KMS-11 (cell line): ENCODE data around the gene RHOB.

Source experiments
- H2AFZ ChIP-seq: fragments of 200-600 bp; sonication (generic); 2 replicates; pipeline ENCODE4 v1.6.1; 2016; ENCODE audit warnings: antibody characterized with exemption, mixed run types, low read depth
- H3K27ac ChIP-seq: fragments of 200-600 bp; sonication (generic); 2 replicates; pipeline ENCODE4 v1.6.1; 2016; ENCODE audit warnings: mild to moderate bottlenecking, mixed run types
- H3K27me3 ChIP-seq: fragments of 200-600 bp; sonication (generic); 2 replicates; pipeline ENCODE4 v1.6.1; 2017; ENCODE audit warnings: mild to moderate bottlenecking, low read depth, mixed run types, moderate library complexity; ENCODE audit not compliant: insufficient read depth
- H3K36me3 ChIP-seq: fragments of 200-600 bp; sonication (generic); 2 replicates; pipeline ENCODE4 v1.6.1; 2017; ENCODE audit warnings: mild to moderate bottlenecking, mixed run types; ENCODE audit not compliant: insufficient read depth
- H3K4me1 ChIP-seq: fragments of 200-600 bp; sonication (generic); 2 replicates; pipeline ENCODE4 v1.6.1; 2016; ENCODE audit warnings: mild to moderate bottlenecking, low read depth, mixed run types; ENCODE audit not compliant: poor library complexity, severe bottlenecking
- H3K4me2 ChIP-seq: fragments of 200-600 bp; sonication (generic); 2 replicates; pipeline ENCODE4 v1.7.0; 2016; ENCODE audit warnings: mild to moderate bottlenecking, mixed run types
- H3K4me3 ChIP-seq: fragments of 200-600 bp; sonication (generic); IDR thresholded peaks from 2 replicates; pipeline ENCODE4 v1.6.1; 2017; ENCODE audit warnings: low read depth, low read length, mixed read lengths; ENCODE audit not compliant: insufficient read depth
- H3K79me2 ChIP-seq: fragments of 200-600 bp; sonication (generic); 2 replicates; pipeline ENCODE4 v1.6.1; 2016; ENCODE audit warnings: low read depth, mixed run types; ENCODE audit not compliant: insufficient read depth
- H3K9ac ChIP-seq: fragments of 200-600 bp; sonication (generic); 2 replicates; pipeline ENCODE4 v1.6.1; 2016; ENCODE audit warnings: mild to moderate bottlenecking, mixed run types
- H4K20me1 ChIP-seq: fragments of 200-600 bp; sonication (generic); 2 replicates; pipeline ENCODE4 v1.6.1; 2016; ENCODE audit warnings: mild to moderate bottlenecking, mixed run types; ENCODE audit not compliant: insufficient read depth
- TF ChIP-seq, protein P1 (sequence below): fragments of 200-600 bp; sonication (generic); conservative IDR thresholded peaks from 2 replicates; pipeline ENCODE4 v1.6.1; 2017; ENCODE audit warnings: low read depth, mild to moderate bottlenecking, antibody characterized with exemption, low read length, moderate library complexity, mixed read lengths

RHOB gene

DNA sequence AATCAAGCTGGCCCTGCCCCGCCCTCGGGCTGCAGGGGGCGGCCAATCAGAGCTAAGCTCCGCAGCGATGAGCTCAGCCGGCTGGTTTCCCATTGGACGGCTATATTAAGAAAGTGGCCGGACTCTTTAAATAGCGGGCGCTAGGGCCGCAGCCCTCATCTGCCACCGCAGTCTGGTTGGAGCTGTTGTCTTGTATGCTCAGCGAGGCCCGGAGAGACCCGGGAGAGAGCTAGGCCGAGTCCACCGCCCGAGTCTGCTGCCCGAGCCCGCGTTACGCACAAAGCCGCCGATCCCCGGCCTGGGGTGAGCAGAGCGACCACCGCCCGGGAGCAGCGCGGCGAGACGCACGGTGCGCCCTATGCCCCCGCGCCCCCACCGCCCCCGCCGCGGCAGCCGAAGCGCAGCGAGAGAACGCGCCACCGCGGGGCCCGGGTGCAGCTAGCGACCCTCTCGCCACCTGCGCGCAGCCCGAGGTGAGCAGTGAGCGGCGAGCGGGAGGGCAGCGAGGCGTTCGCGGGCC lies at the start of gene RHOB:
Gene RHOB (plus strand): TSS at position 158 of the 520 bp plus-strand sequence. CDS start 392 bp downstream, outside the sequence.
- Histone ChIP-seq H3K4me1 (peaks cover 37% of the 10 kb centered on the region), H3K79me2 (peaks cover 13% of the 10 kb centered on the region), H3K27ac (peak within 1 kb of the TSS; percentile 81), H3K4me2 (peak within 1 kb of the TSS; percentile 94), H3K27me3 (no peaks in the 10 kb centered on the region), H4K20me1 (no peaks in the 10 kb centered on the region), H3K9ac (peak within 1 kb of the TSS; percentile 97), H2AFZ (peak within 1 kb of the TSS; percentile 67), H3K36me3 (no peaks in the 10 kb centered on the region), H3K4me3 (peak within 1 kb of the TSS; percentile 61)
- TF ChIP-seq, protein P1, sequence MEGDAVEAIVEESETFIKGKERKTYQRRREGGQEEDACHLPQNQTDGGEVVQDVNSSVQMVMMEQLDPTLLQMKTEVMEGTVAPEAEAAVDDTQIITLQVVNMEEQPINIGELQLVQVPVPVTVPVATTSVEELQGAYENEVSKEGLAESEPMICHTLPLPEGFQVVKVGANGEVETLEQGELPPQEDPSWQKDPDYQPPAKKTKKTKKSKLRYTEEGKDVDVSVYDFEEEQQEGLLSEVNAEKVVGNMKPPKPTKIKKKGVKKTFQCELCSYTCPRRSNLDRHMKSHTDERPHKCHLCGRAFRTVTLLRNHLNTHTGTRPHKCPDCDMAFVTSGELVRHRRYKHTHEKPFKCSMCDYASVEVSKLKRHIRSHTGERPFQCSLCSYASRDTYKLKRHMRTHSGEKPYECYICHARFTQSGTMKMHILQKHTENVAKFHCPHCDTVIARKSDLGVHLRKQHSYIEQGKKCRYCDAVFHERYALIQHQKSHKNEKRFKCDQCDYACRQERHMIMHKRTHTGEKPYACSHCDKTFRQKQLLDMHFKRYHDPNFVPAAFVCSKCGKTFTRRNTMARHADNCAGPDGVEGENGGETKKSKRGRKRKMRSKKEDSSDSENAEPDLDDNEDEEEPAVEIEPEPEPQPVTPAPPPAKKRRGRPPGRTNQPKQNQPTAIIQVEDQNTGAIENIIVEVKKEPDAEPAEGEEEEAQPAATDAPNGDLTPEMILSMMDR: no peak

DNA sequence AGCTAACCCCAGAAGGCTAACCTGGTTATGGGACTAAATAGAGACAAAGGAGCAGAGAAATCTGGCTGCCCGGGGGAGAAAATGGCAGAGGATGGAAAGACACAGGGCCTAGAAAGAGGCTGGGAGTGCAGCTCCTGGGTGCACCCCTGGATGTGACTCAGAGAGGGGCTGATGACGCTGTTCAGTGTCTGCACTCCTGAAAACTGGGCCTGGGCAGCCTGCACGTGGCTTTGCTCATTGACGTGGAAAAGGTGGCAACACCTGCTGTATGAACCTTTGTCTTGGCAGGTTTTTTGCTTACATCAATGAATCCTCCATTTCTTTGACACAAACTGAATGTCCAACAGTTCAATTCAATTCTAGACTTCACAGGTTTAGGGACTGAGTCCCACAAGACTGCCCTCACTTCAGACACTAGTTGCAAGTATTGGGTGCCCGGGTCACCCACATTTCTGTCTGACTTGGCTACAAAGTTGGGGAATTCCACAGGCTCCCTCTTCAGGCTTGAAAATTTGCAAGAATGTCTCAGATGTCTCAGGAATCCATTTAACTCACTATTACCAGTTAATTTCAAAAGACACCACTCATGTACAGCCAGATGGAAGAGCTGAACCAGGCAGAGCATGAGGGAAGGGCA lies 48.9 kb upstream of the RHOB start:
- Histone ChIP-seq H2AFZ (no peak overlapping the region), H3K27ac (no peak overlapping the region), H3K9ac (no peak overlapping the region), H3K36me3 (no peaks in the 10 kb centered on the region), H3K4me1 (no peaks in the 10 kb centered on the region), H3K4me2 (no peak overlapping the region), H3K27me3 (no peaks in the 10 kb centered on the region), H3K79me2 (no peaks in the 10 kb centered on the region), H4K20me1 (no peaks in the 10 kb centered on the region), H3K4me3 (no peak overlapping the region)
- TF ChIP-seq, protein P1: no peak

DNA sequence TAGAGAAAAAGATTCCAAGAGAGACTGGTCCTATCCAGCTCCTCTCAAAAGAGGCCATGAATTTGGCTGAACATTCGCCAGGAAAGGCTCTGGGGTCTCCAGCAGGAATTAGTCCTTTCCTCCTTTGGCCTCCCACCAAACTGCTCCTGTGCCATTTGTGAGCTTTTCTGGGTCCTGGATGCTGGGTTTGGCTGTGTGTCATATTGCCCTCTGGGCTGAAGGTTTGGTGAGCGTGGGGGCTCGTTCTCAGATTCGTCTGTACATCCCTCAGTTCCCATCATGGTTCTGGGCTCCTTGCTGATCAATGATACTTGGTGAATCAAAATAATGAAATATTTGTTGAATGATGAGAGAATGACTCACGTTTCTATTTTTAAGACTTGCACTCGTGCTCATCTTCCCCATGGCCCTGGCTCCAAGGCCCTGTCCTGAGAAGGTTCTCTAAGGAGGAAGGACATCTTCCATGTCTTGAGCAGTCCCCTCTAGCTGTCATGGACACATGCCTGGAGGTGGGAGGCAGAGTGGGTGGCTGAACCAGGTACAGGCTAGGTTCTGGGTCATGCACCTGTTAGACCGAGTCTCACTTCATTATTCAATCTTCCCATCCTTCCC lies 47.8 kb upstream of the RHOB start:
- H3K4me3 ChIP-seq: no peak overlapping the region
- H3K4me1 ChIP-seq: no peaks in the 10 kb centered on the region
- H3K4me2 ChIP-seq: no peak overlapping the region
- no peak overlapping the region for H2AFZ ChIP-seq
- no peaks in the 10 kb centered on the region for H4K20me1 ChIP-seq
- no peaks in the 10 kb centered on the region for H3K79me2 ChIP-seq
- TF ChIP-seq, protein P1: no peak
- H3K27ac ChIP-seq: no peak overlapping the region
- H3K9ac ChIP-seq: no peak overlapping the region
- H3K27me3 ChIP-seq: no peaks in the 10 kb centered on the region
- no peaks in the 10 kb centered on the region for H3K36me3 ChIP-seq

DNA sequence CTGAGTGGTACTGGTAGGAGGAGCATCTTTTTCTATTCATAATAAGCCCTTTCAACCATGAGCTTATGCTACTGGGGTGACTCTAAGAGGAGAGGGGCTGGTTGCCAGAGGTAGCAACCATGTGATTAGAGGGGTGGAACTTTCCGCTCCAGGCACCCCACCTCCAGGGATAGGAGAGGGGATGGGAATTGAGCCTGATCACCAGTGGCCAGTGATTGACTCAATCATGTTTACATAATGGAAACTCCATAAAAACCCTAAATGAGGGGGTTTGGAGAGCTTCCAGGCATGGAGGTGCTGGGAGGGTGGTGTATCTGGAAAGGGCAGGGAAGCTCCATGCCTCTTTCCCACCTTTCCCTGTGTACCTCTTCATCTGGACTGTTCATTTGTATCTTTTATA lies 46.6 kb upstream of the RHOB start:
- no peak overlapping the region for H2AFZ ChIP-seq
- no peaks in the 10 kb centered on the region for H3K79me2 ChIP-seq
- H3K27me3 ChIP-seq: no peaks in the 10 kb centered on the region
- no peak overlapping the region for H3K4me2 ChIP-seq
- TF ChIP-seq, protein P1: no peak
- no peaks in the 10 kb centered on the region for H4K20me1 ChIP-seq
- no peaks in the 10 kb centered on the region for H3K4me1 ChIP-seq
- H3K9ac ChIP-seq: no peak overlapping the region
- no peaks in the 10 kb centered on the region for H3K36me3 ChIP-seq
- H3K27ac ChIP-seq: no peak overlapping the region
- H3K4me3 ChIP-seq: no peak overlapping the region
